Measurements from ENCODE around the gene CPNE8. TPM values are rescaled to one million over a fixed set of nuclear protein-coding genes. Genes with fewer than 3 reads are reported as not detected.
A peak's percentile ranks its signal among the peaks of the same experiment; 100 is the strongest.

CPNE8 gene
- polyA plus RNA-seq, 2 of the 4 experiments (the other 2 are of a cell fraction), result 8.0 to 30.1 TPM

DNA sequence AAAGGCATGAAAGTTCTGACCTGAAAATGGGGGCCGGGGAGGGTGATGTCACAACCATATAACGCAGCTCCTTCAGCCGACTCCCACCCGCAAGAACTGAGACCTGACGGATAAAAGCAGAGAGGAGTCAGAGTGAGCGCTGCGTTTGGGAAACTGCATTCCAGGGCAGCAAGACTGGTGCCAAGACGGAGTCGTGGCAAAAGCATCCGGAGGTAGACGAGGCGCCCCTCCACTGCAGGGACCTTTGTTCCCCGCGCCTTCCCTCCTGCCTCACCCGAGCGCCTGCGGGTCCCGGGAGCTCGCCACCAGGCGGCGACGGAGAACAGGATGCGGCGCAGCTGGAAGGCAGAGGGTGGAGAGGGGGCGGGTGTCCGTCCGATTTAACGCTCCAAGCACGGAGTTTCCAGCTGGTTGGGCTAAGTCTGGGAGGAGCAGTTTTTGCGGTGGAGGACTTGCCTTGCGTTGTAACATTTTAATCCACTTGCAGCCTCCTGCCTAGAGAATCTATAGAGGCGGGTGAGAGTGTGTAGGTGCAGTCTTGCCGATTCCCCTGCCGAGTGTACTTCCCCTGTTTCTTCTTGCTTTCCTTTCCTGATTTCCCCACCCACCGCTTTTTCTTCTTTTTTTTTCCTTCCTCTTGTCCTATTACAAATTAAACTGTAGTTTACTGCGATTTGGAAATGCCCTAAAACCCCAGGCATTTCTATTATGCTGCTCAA is 1.2 kb upstream of the CPNE8 start:
- POLR2A ChIA-PET, result interaction anchor here (2.5 to 3.1 kb wide), 2 partner anchors 11 to 14 kb away, joined by 12 to 21 read pairs; no protein-coding TSS in a partner anchor
- TF ChIP-seq BCL3 (IDR thresholded peaks at IDR 0.05) (no peak), SREBF2 (IDR thresholded peaks at IDR 0.05) (no peak), JUN (IDR thresholded peaks at IDR 0.05) (0 out of 5 replicates have a peak, but pooled peaks of 1 of the 2 experiments have one; percentile 29), GATA3 (IDR thresholded peaks at IDR 0.05; ENCODE audit: borderline replicate concordance) (peak; percentile 23; the same call in 1 of the 2 replicates), TFCP2L1 (CRISPR knock-in tag; IDR thresholded peaks at IDR 0.05) (no peak), JUNB (IDR thresholded peaks at IDR 0.05) (no peak), EHMT2 (IDR thresholded peaks at IDR 0.05; ENCODE audit: low read depth) (no peak), RCOR1 (IDR thresholded peaks at IDR 0.05; ENCODE audit: low read depth, low read length) (no peak), FOXS1 (CRISPR knock-in tag; IDR thresholded peaks at IDR 0.05) (no peak), FOSB (CRISPR knock-in tag; IDR thresholded peaks at IDR 0.05) (no peak), HOXB13 (CRISPR knock-in tag; IDR thresholded peaks at IDR 0.05; ENCODE audit: low read depth) (no peak), EHF (CRISPR knock-in tag; IDR thresholded peaks at IDR 0.05) (no peak), FOSL2 (IDR thresholded peaks at IDR 0.05) (no peak), FOSL2 (CRISPR knock-in tag; IDR thresholded peaks at IDR 0.05) (no peak), EP300 (IDR thresholded peaks at IDR 0.05) (0 out of 5 replicates have a peak, but pooled peaks of 1 of the 2 experiments have one; percentile 16), RFX5 (IDR thresholded peaks at IDR 0.05) (no peak), CTCF (IDR thresholded peaks at IDR 0.05) (peak; percentile 83), RARB (CRISPR knock-in tag; IDR thresholded peaks at IDR 0.05) (no peak), ESRRA (IDR thresholded peaks at IDR 0.05; ENCODE audit: borderline replicate concordance, low read length) (no peak), BHLHE40 (IDR thresholded peaks at IDR 0.05; ENCODE audit: low read depth, low read length) (no peak), HMGXB4 (CRISPR knock-in tag; IDR thresholded peaks at IDR 0.05; ENCODE audit: borderline replicate concordance) (no peak), CBX2 (IDR thresholded peaks at IDR 0.05; ENCODE audit: borderline replicate concordance, low read depth) (no peak), MYC (IDR thresholded peaks at IDR 0.05; ENCODE audit: borderline replicate concordance, low read length) (no peak), HOXB5 (CRISPR knock-in tag; IDR thresholded peaks at IDR 0.05) (no peak), ELK1 (IDR thresholded peaks at IDR 0.05; ENCODE audit: low read depth, low read length) (no peak), CHD4 (IDR thresholded peaks at IDR 0.05; ENCODE audit: borderline replicate concordance) (no peak), CHD2 (IDR thresholded peaks at IDR 0.05; ENCODE audit: low read length, partially characterized antibody) (no peak), KDM1A (IDR thresholded peaks at IDR 0.05; ENCODE audit: low read depth) (no peak), POLR2A (IDR thresholded peaks at IDR 0.05; ENCODE audit: low read length) (peak; percentile 28; the same call in 1 of the 2 replicates)
- TF ChIP-seq, protein P1, sequence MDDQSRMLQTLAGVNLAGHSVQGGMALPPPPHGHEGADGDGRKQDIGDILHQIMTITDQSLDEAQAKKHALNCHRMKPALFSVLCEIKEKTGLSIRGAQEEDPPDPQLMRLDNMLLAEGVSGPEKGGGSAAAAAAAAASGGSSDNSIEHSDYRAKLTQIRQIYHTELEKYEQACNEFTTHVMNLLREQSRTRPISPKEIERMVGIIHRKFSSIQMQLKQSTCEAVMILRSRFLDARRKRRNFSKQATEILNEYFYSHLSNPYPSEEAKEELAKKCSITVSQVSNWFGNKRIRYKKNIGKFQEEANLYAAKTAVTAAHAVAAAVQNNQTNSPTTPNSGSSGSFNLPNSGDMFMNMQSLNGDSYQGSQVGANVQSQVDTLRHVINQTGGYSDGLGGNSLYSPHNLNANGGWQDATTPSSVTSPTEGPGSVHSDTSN (IDR thresholded peaks at IDR 0.05), result no peak
- TF ChIP-seq, protein P2, sequence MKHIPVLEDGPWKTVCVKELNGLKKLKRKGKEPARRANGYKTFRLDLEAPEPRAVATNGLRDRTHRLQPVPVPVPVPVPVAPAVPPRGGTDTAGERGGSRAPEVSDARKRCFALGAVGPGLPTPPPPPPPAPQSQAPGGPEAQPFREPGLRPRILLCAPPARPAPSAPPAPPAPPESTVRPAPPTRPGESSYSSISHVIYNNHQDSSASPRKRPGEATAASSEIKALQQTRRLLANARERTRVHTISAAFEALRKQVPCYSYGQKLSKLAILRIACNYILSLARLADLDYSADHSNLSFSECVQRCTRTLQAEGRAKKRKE (CRISPR knock-in tag; IDR thresholded peaks at IDR 0.05; ENCODE audit: low read depth), result no peak
- TF ChIP-seq, protein P3, sequence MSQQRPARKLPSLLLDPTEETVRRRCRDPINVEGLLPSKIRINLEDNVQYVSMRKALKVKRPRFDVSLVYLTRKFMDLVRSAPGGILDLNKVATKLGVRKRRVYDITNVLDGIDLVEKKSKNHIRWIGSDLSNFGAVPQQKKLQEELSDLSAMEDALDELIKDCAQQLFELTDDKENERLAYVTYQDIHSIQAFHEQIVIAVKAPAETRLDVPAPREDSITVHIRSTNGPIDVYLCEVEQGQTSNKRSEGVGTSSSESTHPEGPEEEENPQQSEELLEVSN (IDR thresholded peaks at IDR 0.05; ENCODE audit: borderline replicate concordance, low read depth), result peak; percentile 42; the same call in 1 of the 2 replicates
- TF ChIP-seq, protein P4, sequence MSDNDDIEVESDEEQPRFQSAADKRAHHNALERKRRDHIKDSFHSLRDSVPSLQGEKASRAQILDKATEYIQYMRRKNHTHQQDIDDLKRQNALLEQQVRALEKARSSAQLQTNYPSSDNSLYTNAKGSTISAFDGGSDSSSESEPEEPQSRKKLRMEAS (IDR thresholded peaks at IDR 0.05), result peak; percentile 81

More for the DNA sequence above, 1.2 kb upstream of the CPNE8 start:
- no peaks in the 10 kb centered on the region for H3K9me3 ChIP-seq
- H3K4me3 ChIP-seq, result peak overlapping the region; percentile 61
- H3K4me1 ChIP-seq, result peaks cover 20% of the 10 kb centered on the region; the same call in 2 of the 3 replicates
- no peak for FAIRE-seq
- H3K4me2 ChIP-seq, result peak overlapping the region; percentile 91
- H3K27ac ChIP-seq, result peak overlapping the region; percentile 85 to 96
- under 1% methylated on average over 30 of the region's 36 CpGs for WGBS (ENCODE audit: missing lambda C conversion rate)
- DNase-seq (ENCODE audit: low read depth in 1 of 2, low spot score in 1 of 2), result peak; percentile 78 to 88
- ATAC-seq, result peak; percentile 77 to 87
- CTCF ChIA-PET, result interaction anchor here (0.6 to 3.5 kb wide), 41 partner anchors 9 to 852 kb away, joined by 3 to 17 read pairs (median 4); no protein-coding TSS in a partner anchor
